GM23338 (cell line): ENCODE data around the gene TUBA1C. TPM values are rescaled to one million over a fixed set of nuclear protein-coding genes. Genes with fewer than 3 reads are reported as not detected.

Experiments
- ATAC-seq: fragments of 200-7000 bp; cut with Tn5 transposase; 3 replicates; pipeline ENCODE4 v1.9.1; 2020
- DNase-seq: peaks from one replicate; pipeline ENCODE4 v3.0.0-alpha.2; 2015; ENCODE audit warnings: low spot score
- H2AFZ ChIP-seq: fragments of 200-600 bp; sonication (generic); 2 replicates; pipeline ENCODE4 v1.8.0; 2016; ENCODE audit warnings: antibody characterized with exemption, mild to moderate bottlenecking, moderate library complexity
- H3F3A ChIP-seq: fragments of 200-600 bp; sonication (generic); replicated peaks from 2 replicates; pipeline ENCODE4 v1.8.0; 2017; ENCODE audit warnings: antibody characterized with exemption, mixed run types, low read depth
- H3K27ac ChIP-seq: fragments of 200-600 bp; sonication (generic); 2 replicates; pipeline ENCODE4 v1.6.1; 2016; ENCODE audit warnings: low read depth
- H3K27me3 ChIP-seq: fragments of 200-600 bp; sonication (generic); 2 replicates; pipeline ENCODE4 v1.8.0; 2016; ENCODE audit warnings: mild to moderate bottlenecking, mixed run types, moderate library complexity; ENCODE audit not compliant: insufficient read depth
- H3K36me3 ChIP-seq: fragments of 200-600 bp; sonication (generic); 2 replicates; pipeline ENCODE4 v1.8.0; 2016; ENCODE audit warnings: mild to moderate bottlenecking; ENCODE audit not compliant: insufficient read depth
- H3K4me1 ChIP-seq: fragments of 200-600 bp; sonication (generic); 2 replicates; pipeline ENCODE4 v1.8.0; 2016; ENCODE audit warnings: mild to moderate bottlenecking, moderate library complexity; ENCODE audit not compliant: insufficient read depth
- H3K4me2 ChIP-seq: fragments of 200-600 bp; sonication (generic); 2 replicates; pipeline ENCODE4 v1.7.1; 2017; ENCODE audit warnings: mixed run types
- H3K4me3 ChIP-seq: fragments of 200-600 bp; sonication (generic); 2 replicates; pipeline ENCODE4 v1.6.1; 2016; ENCODE audit warnings: mixed run types
- H3K79me2 ChIP-seq: fragments of 200-600 bp; sonication (generic); replicated peaks from 2 replicates; pipeline ENCODE4 v1.8.0; 2017; ENCODE audit warnings: mild to moderate bottlenecking; ENCODE audit not compliant: insufficient read depth
- H3K9me2 ChIP-seq: fragments of 200-600 bp; sonication (generic); 2 replicates; pipeline ENCODE4 v1.8.0; 2017; ENCODE audit not compliant: insufficient read depth
- H4K20me1 ChIP-seq: fragments of 200-600 bp; sonication (generic); replicated peaks from 2 replicates; pipeline ENCODE4 v1.8.0; 2017; ENCODE audit warnings: mild to moderate bottlenecking; ENCODE audit not compliant: insufficient read depth
- H3K27ac Mint-ChIP-seq: 2 replicates; pipeline ENCODE4 v1.8.0; 2020; ENCODE audit warnings: inconsistent platforms, mild to moderate bottlenecking, moderate library complexity, mixed read lengths
- H3K27me3 Mint-ChIP-seq: 3 replicates; pipeline ENCODE4 v1.8.0; 2022; ENCODE audit warnings: low read depth, mild to moderate bottlenecking, moderate library complexity, mixed read lengths, inconsistent platforms; ENCODE audit not compliant: insufficient read depth, poor library complexity
- H3K36me3 Mint-ChIP-seq: 3 replicates; pipeline ENCODE4 v1.8.0; 2021; ENCODE audit warnings: low read depth, mild to moderate bottlenecking, inconsistent platforms, moderate library complexity, mixed read lengths
- H3K4me1 Mint-ChIP-seq: 3 replicates; pipeline ENCODE4 v1.8.0; 2020; ENCODE audit warnings: mild to moderate bottlenecking, inconsistent platforms, mixed read lengths
- H3K4me3 Mint-ChIP-seq: 3 replicates; pipeline ENCODE4 v1.8.0; 2021; ENCODE audit warnings: moderate library complexity, mild to moderate bottlenecking, inconsistent platforms, mixed read lengths
- H3K9me3 Mint-ChIP-seq: 3 replicates; pipeline ENCODE4 v1.8.0; 2020; ENCODE audit warnings: moderate library complexity, mild to moderate bottlenecking, inconsistent platforms, mixed read lengths
- CREB1 ChIP-seq: fragments of 250-450 bp; sonication (Bioruptor Pico); IDR thresholded peaks from 2 replicates; pipeline ENCODE4 v1.5.0; 2020; ENCODE audit warnings: low read depth, mild to moderate bottlenecking, moderate library complexity
- EZH2 ChIP-seq: fragments of 200-600 bp; sonication (generic); IDR thresholded peaks from one replicate; pipeline ENCODE4 v1.8.0; 2017; ENCODE audit warnings: antibody characterized with exemption, mild to moderate bottlenecking, low read depth; ENCODE audit not compliant: unreplicated experiment
- JUNB ChIP-seq: IDR thresholded peaks from one replicate; pipeline ENCODE4 v1.6.1; 2016; ENCODE audit warnings: antibody characterized with exemption; ENCODE audit not compliant: unreplicated experiment
- STAT1 ChIP-seq: IDR thresholded peaks from one replicate; pipeline ENCODE4 v1.6.1; 2016; ENCODE audit warnings: antibody characterized with exemption; ENCODE audit not compliant: unreplicated experiment
- ZNF114 ChIP-seq: fragments of 250-450 bp; sonication (Bioruptor Pico); IDR thresholded peaks from 2 replicates; pipeline ENCODE4 v1.5.0; 2020; ENCODE audit warnings: mild to moderate bottlenecking, moderate library complexity
- polyA plus RNA-seq: library from polyadenylated mRNA; unstranded; fragments of >200 nt; fragmentation: Nextera tagmentation; extraction: Ambion mirVana; gene quantifications from 2 replicates; pipeline ENCODE4 v1.2.1, GENCODE V29; 2016
- total RNA-seq: library from RNA; depleted of rRNA; stranded (reverse); fragments of >200 nt; shearing (Covaris generic); gene quantifications from 2 replicates; pipeline ENCODE4 v1.2.3, GENCODE V29; 2014
- TF ChIP-seq, protein P1 (sequence below): fragments of 250-450 bp; sonication (Bioruptor Pico); IDR thresholded peaks from 2 replicates; pipeline ENCODE4 v1.5.0; 2020; ENCODE audit warnings: mild to moderate bottlenecking, moderate library complexity
- TF ChIP-seq, protein P2 (sequence below), 2 experiments: fragments of 200-600 bp in 1 of 2; sonication (generic) in 1 of 2; conservative IDR thresholded peaks; 2 replicates each; pipeline versions ENCODE4 v1.5.1 to v1.6.1; 2016 to 2017; ENCODE audit warnings: antibody characterized with exemption in 2 of 2, low read depth in 2 of 2, mild to moderate bottlenecking in 2 of 2, moderate library complexity in 1 of 2

Gene TUBA1C
- total and polyA plus RNA-seq, 2 experiments from 2014 or later, result 191 to 728 TPM

DNA sequence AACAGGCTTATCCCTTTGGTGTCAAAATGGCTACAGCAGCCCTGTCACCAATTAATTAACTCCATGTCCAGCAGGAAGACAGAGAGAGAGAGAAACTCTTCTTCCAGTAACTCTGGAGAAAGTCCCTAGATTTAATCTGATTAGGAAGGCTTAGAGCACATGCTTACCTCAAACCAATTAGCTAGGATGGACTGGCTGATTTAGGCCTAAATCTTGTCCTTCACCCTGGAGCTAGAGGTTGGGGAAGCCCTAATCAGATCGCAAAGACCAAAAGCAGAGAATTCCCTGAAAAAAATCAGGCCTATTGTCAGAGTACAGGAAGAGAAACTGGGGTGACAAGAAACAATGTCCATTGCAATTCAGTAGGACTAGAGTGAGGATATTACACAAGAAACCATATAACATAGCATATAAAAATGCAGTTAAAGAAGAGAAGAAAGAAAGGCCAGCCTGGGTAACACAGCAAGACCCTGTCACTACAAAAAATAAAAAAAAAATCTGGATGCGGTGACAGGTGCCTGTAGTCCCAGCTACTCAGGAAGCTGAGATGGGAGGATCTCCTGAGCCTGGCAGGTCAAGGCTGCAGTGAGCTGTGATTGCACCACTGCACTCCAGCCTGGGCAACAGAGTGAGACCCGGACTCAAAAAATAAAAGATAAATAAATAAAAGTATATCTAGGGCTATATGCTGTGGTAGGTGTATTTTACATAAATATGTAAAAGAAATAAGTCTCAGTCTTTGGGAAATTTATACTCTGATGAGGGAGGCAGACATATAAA, 41.1 kb upstream of the TUBA1C start:
- peaks cover 8% of the 10 kb centered on the region for H3K27me3 Mint-ChIP-seq
- H3K27ac ChIP-seq, result no peak overlapping the region
- no peaks in the 10 kb centered on the region for H3K9me3 Mint-ChIP-seq
- H4K20me1 ChIP-seq, result no peaks in the 10 kb centered on the region
- DNase-seq, result no peak
- no peak overlapping the region for H3K27ac Mint-ChIP-seq
- TF ChIP-seq JUNB, result no peak
- no peak for TF ChIP-seq EZH2
- TF ChIP-seq STAT1, result no peak
- no peak for TF ChIP-seq ZNF114 (CRISPR knock-in tag)
- H3F3A ChIP-seq, result no peaks in the 10 kb centered on the region
- H3K36me3 Mint-ChIP-seq, result no peaks in the 10 kb centered on the region
- peak overlapping the region; percentile 18; the same call in 1 of the 2 replicates for H2AFZ ChIP-seq
- no peak for ATAC-seq
- no peaks in the 10 kb centered on the region for H3K79me2 ChIP-seq
- H3K36me3 ChIP-seq, result no peaks in the 10 kb centered on the region
- H3K4me2 ChIP-seq, result no peak overlapping the region
- no peaks in the 10 kb centered on the region for H3K4me1 ChIP-seq
- no peak overlapping the region for H3K4me3 ChIP-seq
- H3K4me3 Mint-ChIP-seq, result no peak overlapping the region
- no peaks in the 10 kb centered on the region for H3K27me3 ChIP-seq
- no peaks in the 10 kb centered on the region for H3K9me2 ChIP-seq
- H3K4me1 Mint-ChIP-seq, result no peaks in the 10 kb centered on the region

DNA sequence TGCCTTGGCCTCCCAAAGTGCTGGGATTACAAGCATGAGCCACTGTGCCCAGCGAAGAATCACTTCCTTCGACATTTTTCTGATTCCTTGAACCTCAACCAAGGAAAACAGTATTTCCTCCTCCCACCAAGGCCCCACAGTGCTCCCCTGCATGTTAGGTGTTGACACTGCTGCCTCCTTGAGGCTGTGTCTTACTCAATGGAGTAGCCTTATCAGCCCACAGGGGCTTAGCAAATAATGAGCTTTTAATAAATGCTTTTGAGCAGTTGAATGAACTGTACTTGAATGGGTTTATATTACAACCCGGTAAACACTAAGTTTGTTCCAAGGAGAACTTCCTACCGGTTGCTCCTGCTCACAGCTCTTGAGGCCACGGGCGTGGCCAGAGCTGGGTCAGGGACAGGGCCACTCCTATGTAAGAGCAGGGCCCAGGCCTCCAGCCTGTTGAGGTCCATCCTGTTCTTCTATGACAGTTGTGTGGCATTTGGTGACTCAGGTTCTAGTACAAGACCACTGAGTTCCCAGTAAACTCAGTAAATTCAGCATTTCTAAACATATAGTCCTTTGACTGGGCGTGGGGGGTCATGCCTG, 39.2 kb upstream of the TUBA1C start:
- Histone ChIP-seq H3K79me2 (no peaks in the 10 kb centered on the region), H3K27me3 (no peaks in the 10 kb centered on the region), H3K4me1 (no peaks in the 10 kb centered on the region), H3K4me3 (no peak overlapping the region), H4K20me1 (no peaks in the 10 kb centered on the region), H3F3A (no peaks in the 10 kb centered on the region), H3K9me2 (no peaks in the 10 kb centered on the region), H3K36me3 (no peaks in the 10 kb centered on the region), H3K27ac (no peak overlapping the region), H2AFZ (peak overlapping the region; percentile 18; the same call in 1 of the 2 replicates), H3K4me2 (no peak overlapping the region)
- H3K4me3 Mint-ChIP-seq, result no peak overlapping the region; the same call in 2 of the 3 replicates
- no peaks in the 10 kb centered on the region for H3K36me3 Mint-ChIP-seq
- peaks cover 5% of the 10 kb centered on the region for H3K27me3 Mint-ChIP-seq
- no peaks in the 10 kb centered on the region for H3K4me1 Mint-ChIP-seq
- H3K9me3 Mint-ChIP-seq, result no peaks in the 10 kb centered on the region
- DNase-seq, result peak; percentile 23
- no peak for TF ChIP-seq CREB1 (CRISPR knock-in tag)
- TF ChIP-seq, protein P1, sequence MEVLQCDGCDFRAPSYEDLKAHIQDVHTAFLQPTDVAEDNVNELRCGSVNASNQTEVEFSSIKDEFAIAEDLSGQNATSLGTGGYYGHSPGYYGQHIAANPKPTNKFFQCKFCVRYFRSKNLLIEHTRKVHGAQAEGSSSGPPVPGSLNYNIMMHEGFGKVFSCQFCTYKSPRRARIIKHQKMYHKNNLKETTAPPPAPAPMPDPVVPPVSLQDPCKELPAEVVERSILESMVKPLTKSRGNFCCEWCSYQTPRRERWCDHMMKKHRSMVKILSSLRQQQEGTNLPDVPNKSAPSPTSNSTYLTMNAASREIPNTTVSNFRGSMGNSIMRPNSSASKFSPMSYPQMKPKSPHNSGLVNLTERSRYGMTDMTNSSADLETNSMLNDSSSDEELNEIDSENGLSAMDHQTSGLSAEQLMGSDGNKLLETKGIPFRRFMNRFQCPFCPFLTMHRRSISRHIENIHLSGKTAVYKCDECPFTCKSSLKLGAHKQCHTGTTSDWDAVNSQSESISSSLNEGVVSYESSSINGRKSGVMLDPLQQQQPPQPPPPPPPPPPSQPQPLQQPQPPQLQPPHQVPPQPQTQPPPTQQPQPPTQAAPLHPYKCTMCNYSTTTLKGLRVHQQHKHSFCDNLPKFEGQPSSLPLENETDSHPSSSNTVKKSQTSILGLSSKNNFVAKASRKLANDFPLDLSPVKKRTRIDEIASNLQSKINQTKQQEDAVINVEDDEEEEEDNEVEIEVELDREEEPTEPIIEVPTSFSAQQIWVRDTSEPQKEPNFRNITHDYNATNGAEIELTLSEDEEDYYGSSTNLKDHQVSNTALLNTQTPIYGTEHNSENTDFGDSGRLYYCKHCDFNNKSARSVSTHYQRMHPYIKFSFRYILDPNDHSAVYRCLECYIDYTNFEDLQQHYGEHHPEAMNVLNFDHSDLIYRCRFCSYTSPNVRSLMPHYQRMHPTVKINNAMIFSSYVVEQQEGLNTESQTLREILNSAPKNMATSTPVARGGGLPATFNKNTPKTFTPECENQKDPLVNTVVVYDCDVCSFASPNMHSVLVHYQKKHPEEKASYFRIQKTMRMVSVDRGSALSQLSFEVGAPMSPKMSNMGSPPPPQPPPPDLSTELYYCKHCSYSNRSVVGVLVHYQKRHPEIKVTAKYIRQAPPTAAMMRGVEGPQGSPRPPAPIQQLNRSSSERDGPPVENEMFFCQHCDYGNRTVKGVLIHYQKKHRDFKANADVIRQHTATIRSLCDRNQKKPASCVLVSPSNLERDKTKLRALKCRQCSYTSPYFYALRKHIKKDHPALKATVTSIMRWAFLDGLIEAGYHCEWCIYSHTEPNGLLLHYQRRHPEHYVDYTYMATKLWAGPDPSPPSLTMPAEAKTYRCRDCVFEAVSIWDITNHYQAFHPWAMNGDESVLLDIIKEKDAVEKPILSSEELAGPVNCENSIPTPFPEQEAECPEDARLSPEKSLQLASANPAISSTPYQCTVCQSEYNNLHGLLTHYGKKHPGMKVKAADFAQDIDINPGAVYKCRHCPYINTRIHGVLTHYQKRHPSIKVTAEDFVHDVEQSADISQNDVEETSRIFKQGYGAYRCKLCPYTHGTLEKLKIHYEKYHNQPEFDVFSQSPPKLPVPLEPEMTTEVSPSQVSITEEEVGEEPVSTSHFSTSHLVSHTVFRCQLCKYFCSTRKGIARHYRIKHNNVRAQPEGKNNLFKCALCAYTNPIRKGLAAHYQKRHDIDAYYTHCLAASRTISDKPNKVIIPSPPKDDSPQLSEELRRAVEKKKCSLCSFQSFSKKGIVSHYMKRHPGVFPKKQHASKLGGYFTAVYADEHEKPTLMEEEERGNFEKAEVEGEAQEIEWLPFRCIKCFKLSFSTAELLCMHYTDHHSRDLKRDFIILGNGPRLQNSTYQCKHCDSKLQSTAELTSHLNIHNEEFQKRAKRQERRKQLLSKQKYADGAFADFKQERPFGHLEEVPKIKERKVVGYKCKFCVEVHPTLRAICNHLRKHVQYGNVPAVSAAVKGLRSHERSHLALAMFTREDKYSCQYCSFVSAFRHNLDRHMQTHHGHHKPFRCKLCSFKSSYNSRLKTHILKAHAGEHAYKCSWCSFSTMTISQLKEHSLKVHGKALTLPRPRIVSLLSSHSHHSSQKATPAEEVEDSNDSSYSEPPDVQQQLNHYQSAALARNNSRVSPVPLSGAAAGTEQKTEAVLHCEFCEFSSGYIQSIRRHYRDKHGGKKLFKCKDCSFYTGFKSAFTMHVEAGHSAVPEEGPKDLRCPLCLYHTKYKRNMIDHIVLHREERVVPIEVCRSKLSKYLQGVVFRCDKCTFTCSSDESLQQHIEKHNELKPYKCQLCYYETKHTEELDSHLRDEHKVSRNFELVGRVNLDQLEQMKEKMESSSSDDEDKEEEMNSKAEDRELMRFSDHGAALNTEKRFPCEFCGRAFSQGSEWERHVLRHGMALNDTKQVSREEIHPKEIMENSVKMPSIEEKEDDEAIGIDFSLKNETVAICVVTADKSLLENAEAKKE, result no peak
- TF ChIP-seq, protein P2, sequence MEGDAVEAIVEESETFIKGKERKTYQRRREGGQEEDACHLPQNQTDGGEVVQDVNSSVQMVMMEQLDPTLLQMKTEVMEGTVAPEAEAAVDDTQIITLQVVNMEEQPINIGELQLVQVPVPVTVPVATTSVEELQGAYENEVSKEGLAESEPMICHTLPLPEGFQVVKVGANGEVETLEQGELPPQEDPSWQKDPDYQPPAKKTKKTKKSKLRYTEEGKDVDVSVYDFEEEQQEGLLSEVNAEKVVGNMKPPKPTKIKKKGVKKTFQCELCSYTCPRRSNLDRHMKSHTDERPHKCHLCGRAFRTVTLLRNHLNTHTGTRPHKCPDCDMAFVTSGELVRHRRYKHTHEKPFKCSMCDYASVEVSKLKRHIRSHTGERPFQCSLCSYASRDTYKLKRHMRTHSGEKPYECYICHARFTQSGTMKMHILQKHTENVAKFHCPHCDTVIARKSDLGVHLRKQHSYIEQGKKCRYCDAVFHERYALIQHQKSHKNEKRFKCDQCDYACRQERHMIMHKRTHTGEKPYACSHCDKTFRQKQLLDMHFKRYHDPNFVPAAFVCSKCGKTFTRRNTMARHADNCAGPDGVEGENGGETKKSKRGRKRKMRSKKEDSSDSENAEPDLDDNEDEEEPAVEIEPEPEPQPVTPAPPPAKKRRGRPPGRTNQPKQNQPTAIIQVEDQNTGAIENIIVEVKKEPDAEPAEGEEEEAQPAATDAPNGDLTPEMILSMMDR (conservative IDR thresholded peaks at IDR 0.05; ENCODE audit: low read depth in 2 of 2), result peak; percentile 24 to 66; a peak in 3 of 4 replicates
- no peak overlapping the region for H3K27ac Mint-ChIP-seq
- peak; percentile 75 for ATAC-seq
